Measurements from ENCODE around the gene SACM1L.

DNA sequence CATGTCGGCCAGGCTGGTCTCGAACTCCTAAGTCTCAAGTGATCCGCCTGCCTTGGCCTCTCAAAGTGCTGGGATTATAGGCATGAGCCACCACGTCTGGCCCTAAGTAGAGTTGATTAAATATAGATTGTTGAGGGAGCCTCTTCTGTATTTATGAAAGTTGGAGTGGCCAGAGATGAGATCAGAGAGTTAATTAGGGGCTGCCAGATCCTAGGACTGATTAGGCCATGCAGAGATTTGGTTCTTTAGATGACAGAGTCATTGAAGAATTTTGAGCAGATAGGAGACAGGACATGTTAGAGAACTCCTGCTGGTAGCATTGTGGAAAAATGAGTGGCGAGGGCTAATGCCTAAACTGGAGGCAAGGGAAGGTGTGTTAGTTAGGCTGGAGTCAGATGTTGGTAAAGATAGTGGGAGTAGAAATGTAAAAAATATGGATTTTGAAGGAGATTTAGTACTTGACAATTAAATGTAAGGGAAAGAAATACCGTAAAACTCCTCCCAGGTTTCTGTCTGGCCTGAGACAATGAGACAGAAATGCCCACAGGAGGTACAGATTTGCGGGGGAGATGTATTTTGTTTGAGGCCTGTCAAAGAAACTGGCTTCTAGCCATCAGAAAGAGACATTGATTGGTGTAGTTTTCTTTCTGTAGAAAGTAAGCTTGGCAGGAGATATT, 23.4 kb downstream of the SACM1L start:
- TF ChIP-seq, protein P1, sequence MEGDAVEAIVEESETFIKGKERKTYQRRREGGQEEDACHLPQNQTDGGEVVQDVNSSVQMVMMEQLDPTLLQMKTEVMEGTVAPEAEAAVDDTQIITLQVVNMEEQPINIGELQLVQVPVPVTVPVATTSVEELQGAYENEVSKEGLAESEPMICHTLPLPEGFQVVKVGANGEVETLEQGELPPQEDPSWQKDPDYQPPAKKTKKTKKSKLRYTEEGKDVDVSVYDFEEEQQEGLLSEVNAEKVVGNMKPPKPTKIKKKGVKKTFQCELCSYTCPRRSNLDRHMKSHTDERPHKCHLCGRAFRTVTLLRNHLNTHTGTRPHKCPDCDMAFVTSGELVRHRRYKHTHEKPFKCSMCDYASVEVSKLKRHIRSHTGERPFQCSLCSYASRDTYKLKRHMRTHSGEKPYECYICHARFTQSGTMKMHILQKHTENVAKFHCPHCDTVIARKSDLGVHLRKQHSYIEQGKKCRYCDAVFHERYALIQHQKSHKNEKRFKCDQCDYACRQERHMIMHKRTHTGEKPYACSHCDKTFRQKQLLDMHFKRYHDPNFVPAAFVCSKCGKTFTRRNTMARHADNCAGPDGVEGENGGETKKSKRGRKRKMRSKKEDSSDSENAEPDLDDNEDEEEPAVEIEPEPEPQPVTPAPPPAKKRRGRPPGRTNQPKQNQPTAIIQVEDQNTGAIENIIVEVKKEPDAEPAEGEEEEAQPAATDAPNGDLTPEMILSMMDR (IDR thresholded peaks at IDR 0.05): no peak
- TF ChIP-seq POLR2A (IDR thresholded peaks at IDR 0.05): no peak

Measured in heart left ventricle (tissue), 13 donors.